ENCODE data around the gene VPREB3.

- TF ChIP-seq CTCF (IDR thresholded peaks at IDR 0.05 in 2 of 3, conservative IDR thresholded peaks at IDR 0.05 in 1 of 3; ENCODE audit: borderline replicate concordance in 1 of 3, insufficient read depth in 1 of 3, low read depth in 2 of 3, low read length in 2 of 3) (no peak), POLR2A (IDR thresholded peaks at IDR 0.05; ENCODE audit: borderline replicate concordance, extremely low read depth, insufficient read depth, insufficient read length) (no peak), EZH2phosphoT487 (IDR thresholded peaks at IDR 0.05; ENCODE audit: borderline replicate concordance) (no peak), REST (IDR thresholded peaks at IDR 0.05; ENCODE audit: low read depth) (no peak), YY1 (IDR thresholded peaks at IDR 0.05; ENCODE audit: extremely low read depth, insufficient replicate concordance, low read depth, low read length) (no peak)
Measured at GRCh38 chr22:23744485-23744884, 9.7 kb downstream of the VPREB3 start.

All from HCT116 (cell line).